K562 (cell line): ENCODE measurements around the gene ZNF628. TPM values are rescaled to one million over a fixed set of nuclear protein-coding genes. Genes with fewer than 3 reads are reported as not detected.

Source experiments
- ATF7 ChIP-seq: fragments of 450-650 bp; IDR thresholded peaks from 2 replicates; pipeline ENCODE4 v1.7.1; 2014; ENCODE audit warnings: mild to moderate bottlenecking, moderate library complexity
- BRF1 ChIP-seq: IDR thresholded peaks from 3 replicates; pipeline ENCODE4 v1.6.1; 2011; ENCODE audit warnings: borderline replicate concordance, mild to moderate bottlenecking; ENCODE audit not compliant: insufficient read length; ENCODE audit errors: extremely low read depth
- CBX5 ChIP-seq: IDR thresholded peaks from 2 replicates; pipeline ENCODE4 v1.6.1; 2014; ENCODE audit warnings: low read depth, borderline replicate concordance
- CEBPB ChIP-seq: fragments of 450-650 bp; IDR thresholded peaks from 2 replicates; pipeline ENCODE4 v1.6.1; 2016; ENCODE audit warnings: missing genetic modification characterization, missing compliant biosample characterization
- KAT7 ChIP-seq: sonication (generic); formaldehyde crosslinking; IDR thresholded peaks from 2 replicates; pipeline ENCODE4 v1.8.0; 2022; ENCODE audit warnings: missing genetic modification reagents, mild to moderate bottlenecking, borderline replicate concordance
- KDM2B ChIP-seq: fragments of 250-450 bp; sonication (Bioruptor Pico); IDR thresholded peaks from 2 replicates; pipeline ENCODE4 v1.8.0; 2021; ENCODE audit warnings: mild to moderate bottlenecking, moderate library complexity
- LCOR ChIP-seq: sonication (generic); formaldehyde crosslinking; IDR thresholded peaks from 2 replicates; pipeline ENCODE4 v1.8.0; 2022; ENCODE audit warnings: mild to moderate bottlenecking, missing genetic modification reagents
- MEIS2 ChIP-seq: fragments of 450-650 bp; IDR thresholded peaks from 2 replicates; pipeline ENCODE4 v1.6.1; 2014; ENCODE audit warnings: mild to moderate bottlenecking; ENCODE audit not compliant: partially characterized antibody
- NEUROD1 ChIP-seq: fragments of 150-350 bp; IDR thresholded peaks from 2 replicates; pipeline ENCODE4 v1.6.1; 2014; ENCODE audit warnings: borderline replicate concordance, low read length, low read depth; ENCODE audit not compliant: partially characterized antibody
- SP1 ChIP-seq: sonication (generic); formaldehyde crosslinking; IDR thresholded peaks from 2 replicates; pipeline ENCODE4 v1.8.1; 2022; ENCODE audit warnings: mild to moderate bottlenecking, missing genetic modification reagents
- TARDBP ChIP-seq: fragments of 450-650 bp; IDR thresholded peaks from 2 replicates; pipeline ENCODE4 v1.6.1; 2016
- TBP ChIP-seq: optimal IDR thresholded peaks from 2 replicates; pipeline ENCODE3; 2011; ENCODE audit warnings: low read depth, low read length, improper control_type of control experiment
- ZNF41 ChIP-seq: fragments of 250-450 bp; sonication (Bioruptor Pico); conservative IDR thresholded peaks from 2 replicates; pipeline ENCODE4 v1.4.0; 2020; ENCODE audit warnings: mild to moderate bottlenecking
- polyA plus RNA-seq, 8 experiments: library from polyadenylated mRNA; depleted of rRNA in 4 of 8; stranded (reverse) in 5 of 8; unstranded in 3 of 8; fragments of >200 nt; fragmentation: Nextera tagmentation in 2 of 8; fragmentation: Illumina TruSeq in 1 of 8; extraction: Ambion mirVana in 2 of 8; extraction: Trizol in 1 of 8; gene quantifications; 2 replicates each; pipeline versions ENCODE4 v1.2.1 to v1.2.3, GENCODE V29; 2011 to 2014; ENCODE audit warnings: inconsistent platforms in 1 of 8, missing spikeins in 1 of 8
- total RNA-seq, 7 experiments: library from RNA; depleted of rRNA in 6 of 7; stranded (reverse); fragments of >200 nt in 6 of 7; fragmentation: Illumina TruSeq in 2 of 7; extraction: Trizol in 2 of 7; gene quantifications; 2 replicates each; pipeline versions ENCODE4 v1.2.1 to v1.2.3, GENCODE V29; 2011 to 2021; ENCODE audit warnings: low replicate concordance in 1 of 7
- TF ChIP-seq, protein P1 (sequence below): fragments of 250-450 bp; sonication (Bioruptor Pico); IDR thresholded peaks from 2 replicates; pipeline ENCODE4 v1.8.0; 2022; ENCODE audit warnings: moderate library complexity, mild to moderate bottlenecking, inconsistent platforms
- TF ChIP-seq, protein P2 (sequence below): fragments of 450-650 bp; IDR thresholded peaks from 2 replicates; pipeline ENCODE4 v1.7.1; 2018; ENCODE audit warnings: mild to moderate bottlenecking, low read depth; ENCODE audit not compliant: partially characterized antibody
- TF ChIP-seq, protein P3 (sequence below): fragments of 450-650 bp; IDR thresholded peaks from 2 replicates; pipeline ENCODE4 v1.6.1; 2014; ENCODE audit warnings: low read depth, mild to moderate bottlenecking, moderate library complexity, borderline replicate concordance
- TF ChIP-seq, protein P4 (sequence below), 2 experiments: fragments of 150-350 bp in 1 of 2; IDR thresholded peaks; 2 replicates each; pipeline ENCODE4 v1.6.1; 2012 to 2016; ENCODE audit warnings: low read depth in 2 of 2, low read length in 2 of 2, mild to moderate bottlenecking in 1 of 2, moderate library complexity in 1 of 2

The ZNF628 gene
- total and polyA plus RNA-seq, 9 of the 15 experiments (the other 6 are each of a cell fraction or from before 2014, with no cell fraction given) = 0.13 to 13.6 (median 2.2) TPM; not detected in 3

DNA sequence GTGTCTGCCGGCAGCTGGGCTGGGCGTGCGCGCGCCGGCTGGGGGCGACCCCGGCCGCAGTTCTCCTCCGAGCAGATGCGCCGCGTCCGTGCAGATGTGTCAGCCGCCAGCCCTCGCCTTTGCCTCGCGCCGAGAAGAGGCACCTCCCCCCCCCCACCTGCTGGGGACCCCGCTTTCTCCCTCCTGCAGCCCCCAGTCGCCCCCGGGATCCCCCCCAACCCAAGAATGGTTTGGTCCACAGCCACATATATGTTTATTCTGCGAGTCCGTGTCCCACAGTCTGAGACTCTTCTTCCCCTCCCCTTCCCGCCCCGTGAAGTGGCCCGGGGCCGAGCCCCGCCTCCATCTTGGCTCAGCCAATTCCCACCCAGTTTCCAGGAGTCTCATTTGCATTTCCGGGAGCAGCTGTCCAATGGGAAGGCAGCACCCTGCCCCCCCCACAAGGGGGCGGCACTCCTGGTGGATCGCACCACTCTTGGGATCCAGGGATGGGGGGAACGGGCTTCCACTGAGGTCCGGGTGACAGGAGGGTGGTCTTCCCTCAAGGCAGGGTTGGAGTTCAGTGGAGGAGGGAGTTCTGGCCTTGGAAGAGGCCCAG lies 23.6 kb upstream of the ZNF628 start (continued):
- TF ChIP-seq NEUROD1 = peak; percentile 72
- 0 out of 2 replicates have a peak, but pooled peaks have one; percentile 8 for TF ChIP-seq KDM2B (CRISPR knock-in tag)
- TF ChIP-seq KAT7 = 0 out of 2 replicates have a peak, but pooled peaks have one; percentile 55
- no peak for TF ChIP-seq CBX5
- TF ChIP-seq SP1 (CRISPR knock-in tag) = peak; percentile 96
- TF ChIP-seq, protein P1, sequence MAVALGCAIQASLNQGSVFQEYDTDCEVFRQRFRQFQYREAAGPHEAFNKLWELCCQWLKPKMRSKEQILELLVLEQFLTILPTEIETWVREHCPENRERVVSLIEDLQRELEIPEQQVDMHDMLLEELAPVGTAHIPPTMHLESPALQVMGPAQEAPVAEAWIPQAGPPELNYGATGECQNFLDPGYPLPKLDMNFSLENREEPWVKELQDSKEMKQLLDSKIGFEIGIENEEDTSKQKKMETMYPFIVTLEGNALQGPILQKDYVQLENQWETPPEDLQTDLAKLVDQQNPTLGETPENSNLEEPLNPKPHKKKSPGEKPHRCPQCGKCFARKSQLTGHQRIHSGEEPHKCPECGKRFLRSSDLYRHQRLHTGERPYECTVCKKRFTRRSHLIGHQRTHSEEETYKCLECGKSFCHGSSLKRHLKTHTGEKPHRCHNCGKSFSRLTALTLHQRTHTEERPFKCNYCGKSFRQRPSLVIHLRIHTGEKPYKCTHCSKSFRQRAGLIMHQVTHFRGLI (CRISPR knock-in tag) = no peak
- TF ChIP-seq, protein P2, sequence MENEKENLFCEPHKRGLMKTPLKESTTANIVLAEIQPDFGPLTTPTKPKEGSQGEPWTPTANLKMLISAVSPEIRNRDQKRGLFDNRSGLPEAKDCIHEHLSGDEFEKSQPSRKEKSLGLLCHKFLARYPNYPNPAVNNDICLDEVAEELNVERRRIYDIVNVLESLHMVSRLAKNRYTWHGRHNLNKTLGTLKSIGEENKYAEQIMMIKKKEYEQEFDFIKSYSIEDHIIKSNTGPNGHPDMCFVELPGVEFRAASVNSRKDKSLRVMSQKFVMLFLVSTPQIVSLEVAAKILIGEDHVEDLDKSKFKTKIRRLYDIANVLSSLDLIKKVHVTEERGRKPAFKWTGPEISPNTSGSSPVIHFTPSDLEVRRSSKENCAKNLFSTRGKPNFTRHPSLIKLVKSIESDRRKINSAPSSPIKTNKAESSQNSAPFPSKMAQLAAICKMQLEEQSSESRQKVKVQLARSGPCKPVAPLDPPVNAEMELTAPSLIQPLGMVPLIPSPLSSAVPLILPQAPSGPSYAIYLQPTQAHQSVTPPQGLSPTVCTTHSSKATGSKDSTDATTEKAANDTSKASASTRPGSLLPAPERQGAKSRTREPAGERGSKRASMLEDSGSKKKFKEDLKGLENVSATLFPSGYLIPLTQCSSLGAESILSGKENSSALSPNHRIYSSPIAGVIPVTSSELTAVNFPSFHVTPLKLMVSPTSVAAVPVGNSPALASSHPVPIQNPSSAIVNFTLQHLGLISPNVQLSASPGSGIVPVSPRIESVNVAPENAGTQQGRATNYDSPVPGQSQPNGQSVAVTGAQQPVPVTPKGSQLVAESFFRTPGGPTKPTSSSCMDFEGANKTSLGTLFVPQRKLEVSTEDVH = peak; percentile 49
- no peak for TF ChIP-seq TARDBP
- TF ChIP-seq, protein P3, sequence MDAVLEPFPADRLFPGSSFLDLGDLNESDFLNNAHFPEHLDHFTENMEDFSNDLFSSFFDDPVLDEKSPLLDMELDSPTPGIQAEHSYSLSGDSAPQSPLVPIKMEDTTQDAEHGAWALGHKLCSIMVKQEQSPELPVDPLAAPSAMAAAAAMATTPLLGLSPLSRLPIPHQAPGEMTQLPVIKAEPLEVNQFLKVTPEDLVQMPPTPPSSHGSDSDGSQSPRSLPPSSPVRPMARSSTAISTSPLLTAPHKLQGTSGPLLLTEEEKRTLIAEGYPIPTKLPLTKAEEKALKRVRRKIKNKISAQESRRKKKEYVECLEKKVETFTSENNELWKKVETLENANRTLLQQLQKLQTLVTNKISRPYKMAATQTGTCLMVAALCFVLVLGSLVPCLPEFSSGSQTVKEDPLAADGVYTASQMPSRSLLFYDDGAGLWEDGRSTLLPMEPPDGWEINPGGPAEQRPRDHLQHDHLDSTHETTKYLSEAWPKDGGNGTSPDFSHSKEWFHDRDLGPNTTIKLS = 0 out of 2 replicates have a peak, but pooled peaks have one; percentile 18
- TF ChIP-seq CEBPB (tag) = no peak
- no peak for TF ChIP-seq MEIS2
- peak; percentile 99 for TF ChIP-seq ATF7
- TF ChIP-seq LCOR = 0 out of 2 replicates have a peak, but pooled peaks have one; percentile 63
- peak; percentile 13 for TF ChIP-seq TBP
- no peak for TF ChIP-seq ZNF41 (CRISPR knock-in tag)
- TF ChIP-seq, protein P4, sequence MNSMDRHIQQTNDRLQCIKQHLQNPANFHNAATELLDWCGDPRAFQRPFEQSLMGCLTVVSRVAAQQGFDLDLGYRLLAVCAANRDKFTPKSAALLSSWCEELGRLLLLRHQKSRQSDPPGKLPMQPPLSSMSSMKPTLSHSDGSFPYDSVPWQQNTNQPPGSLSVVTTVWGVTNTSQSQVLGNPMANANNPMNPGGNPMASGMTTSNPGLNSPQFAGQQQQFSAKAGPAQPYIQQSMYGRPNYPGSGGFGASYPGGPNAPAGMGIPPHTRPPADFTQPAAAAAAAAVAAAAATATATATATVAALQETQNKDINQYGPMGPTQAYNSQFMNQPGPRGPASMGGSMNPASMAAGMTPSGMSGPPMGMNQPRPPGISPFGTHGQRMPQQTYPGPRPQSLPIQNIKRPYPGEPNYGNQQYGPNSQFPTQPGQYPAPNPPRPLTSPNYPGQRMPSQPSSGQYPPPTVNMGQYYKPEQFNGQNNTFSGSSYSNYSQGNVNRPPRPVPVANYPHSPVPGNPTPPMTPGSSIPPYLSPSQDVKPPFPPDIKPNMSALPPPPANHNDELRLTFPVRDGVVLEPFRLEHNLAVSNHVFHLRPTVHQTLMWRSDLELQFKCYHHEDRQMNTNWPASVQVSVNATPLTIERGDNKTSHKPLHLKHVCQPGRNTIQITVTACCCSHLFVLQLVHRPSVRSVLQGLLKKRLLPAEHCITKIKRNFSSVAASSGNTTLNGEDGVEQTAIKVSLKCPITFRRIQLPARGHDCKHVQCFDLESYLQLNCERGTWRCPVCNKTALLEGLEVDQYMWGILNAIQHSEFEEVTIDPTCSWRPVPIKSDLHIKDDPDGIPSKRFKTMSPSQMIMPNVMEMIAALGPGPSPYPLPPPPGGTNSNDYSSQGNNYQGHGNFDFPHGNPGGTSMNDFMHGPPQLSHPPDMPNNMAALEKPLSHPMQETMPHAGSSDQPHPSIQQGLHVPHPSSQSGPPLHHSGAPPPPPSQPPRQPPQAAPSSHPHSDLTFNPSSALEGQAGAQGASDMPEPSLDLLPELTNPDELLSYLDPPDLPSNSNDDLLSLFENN (IDR thresholded peaks at IDR 0.05; ENCODE audit: low read depth in 2 of 2, low read length in 2 of 2) = 0 out of 4 replicates have a peak, but pooled peaks of 1 of the 2 experiments have one; percentile 14
- no peak for TF ChIP-seq BRF1
